GM10266 (cell line): ENCODE results near the gene IFITM10.

ENCODE experiments used
- DNase-seq: peaks from one replicate; pipeline ENCODE4 v3.0.0; 2012; ENCODE audit errors: extremely low spot score
- TF ChIP-seq, protein P1 (sequence below): IDR thresholded peaks from 2 replicates; pipeline ENCODE4 v1.5.1; 2012; ENCODE audit warnings: mild to moderate bottlenecking, low read depth; ENCODE audit not compliant: control insufficient read depth, insufficient read depth; ENCODE audit errors: missing control alignments

Gene IFITM10

DNA sequence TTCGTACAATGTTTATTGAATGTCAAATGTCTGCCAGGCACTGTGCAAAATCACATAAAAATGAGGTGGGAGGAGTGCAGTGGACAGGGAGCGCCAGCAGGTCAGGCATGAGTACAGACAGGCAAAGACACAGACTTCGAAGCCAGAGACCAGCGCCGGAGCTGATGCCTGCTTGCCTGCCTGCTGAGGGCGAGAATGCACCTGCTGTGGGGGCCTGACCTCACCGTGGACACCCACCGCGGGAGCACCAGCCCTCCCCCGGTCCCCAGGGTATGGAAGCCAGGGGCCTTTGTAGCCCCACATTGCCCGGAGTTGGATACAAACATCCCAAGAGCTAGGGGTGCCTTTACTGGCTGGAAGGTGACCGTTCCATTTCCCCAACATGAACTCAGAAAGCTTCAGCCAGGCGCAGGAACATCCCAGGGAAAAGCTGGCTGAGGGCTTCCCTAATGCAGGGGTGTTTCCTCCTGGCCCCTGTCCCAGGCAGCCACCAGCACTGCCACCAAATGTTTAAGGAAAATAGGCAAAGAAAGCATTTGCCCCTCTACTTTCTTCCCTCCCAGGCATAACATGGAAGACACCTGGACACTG is 17.9 kb downstream of the IFITM10 start:
- TF ChIP-seq, protein P1, sequence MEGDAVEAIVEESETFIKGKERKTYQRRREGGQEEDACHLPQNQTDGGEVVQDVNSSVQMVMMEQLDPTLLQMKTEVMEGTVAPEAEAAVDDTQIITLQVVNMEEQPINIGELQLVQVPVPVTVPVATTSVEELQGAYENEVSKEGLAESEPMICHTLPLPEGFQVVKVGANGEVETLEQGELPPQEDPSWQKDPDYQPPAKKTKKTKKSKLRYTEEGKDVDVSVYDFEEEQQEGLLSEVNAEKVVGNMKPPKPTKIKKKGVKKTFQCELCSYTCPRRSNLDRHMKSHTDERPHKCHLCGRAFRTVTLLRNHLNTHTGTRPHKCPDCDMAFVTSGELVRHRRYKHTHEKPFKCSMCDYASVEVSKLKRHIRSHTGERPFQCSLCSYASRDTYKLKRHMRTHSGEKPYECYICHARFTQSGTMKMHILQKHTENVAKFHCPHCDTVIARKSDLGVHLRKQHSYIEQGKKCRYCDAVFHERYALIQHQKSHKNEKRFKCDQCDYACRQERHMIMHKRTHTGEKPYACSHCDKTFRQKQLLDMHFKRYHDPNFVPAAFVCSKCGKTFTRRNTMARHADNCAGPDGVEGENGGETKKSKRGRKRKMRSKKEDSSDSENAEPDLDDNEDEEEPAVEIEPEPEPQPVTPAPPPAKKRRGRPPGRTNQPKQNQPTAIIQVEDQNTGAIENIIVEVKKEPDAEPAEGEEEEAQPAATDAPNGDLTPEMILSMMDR: no peak
- no peak for DNase-seq

- TF ChIP-seq, protein P1: no peak
Observed at GRCh38 chr11:1731451-1732059, 18.8 kb downstream of the IFITM10 start.

GRCh38 chr11:1730059-1730629 is 20.3 kb downstream of the IFITM10 start:
- no peak for DNase-seq
- TF ChIP-seq, protein P1: no peak

More at GRCh38 chr11:1731451-1732059, 18.8 kb downstream of the IFITM10 start:
- DNase-seq: no peak

DNA sequence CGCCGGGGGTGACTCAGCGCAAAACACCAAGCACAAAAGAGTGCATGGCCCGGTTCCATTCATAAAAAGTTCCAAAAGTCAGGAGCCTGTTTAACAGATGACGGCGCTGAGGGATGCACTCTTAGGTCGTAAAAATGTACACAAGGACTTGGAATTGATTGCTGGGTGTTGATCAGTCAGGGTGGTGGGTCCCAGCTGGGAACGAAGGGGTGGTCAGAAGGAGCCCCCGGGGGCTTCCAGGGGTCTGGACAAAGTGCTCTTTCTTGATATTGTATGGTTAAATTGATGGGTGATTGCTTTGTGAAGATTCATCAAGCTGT is 20.7 kb downstream of the IFITM10 start:
- DNase-seq: no peak
- TF ChIP-seq, protein P1: no peak

GRCh38 chr11:1728931-1729691 is 21.3 kb downstream of the IFITM10 start:
- DNase-seq: no peak
- TF ChIP-seq, protein P1: no peak

GRCh38 chr11:1728301-1728700 is 22.1 kb downstream of the IFITM10 start:
- no peak for DNase-seq
- TF ChIP-seq, protein P1: no peak

DNA sequence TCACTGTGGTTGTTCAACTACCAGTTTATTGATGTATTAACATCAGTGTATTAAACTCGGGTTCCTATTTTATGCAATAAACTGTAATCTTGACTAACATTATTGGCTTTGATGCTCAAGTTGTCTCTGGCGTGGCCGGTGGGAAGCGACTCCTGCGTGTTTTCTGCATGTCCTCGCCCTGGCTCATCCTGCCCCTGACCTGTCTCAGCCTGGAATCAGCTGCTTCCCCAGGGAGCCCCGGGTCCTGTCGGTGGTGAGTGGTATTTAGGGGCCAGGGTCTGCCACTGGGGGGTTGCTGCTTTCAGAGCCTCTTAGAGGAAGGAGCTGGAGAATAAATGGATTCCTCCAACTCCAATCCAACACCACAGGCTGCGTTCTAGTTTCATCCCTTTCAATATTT is 22.5 kb downstream of the IFITM10 start:
- no peak for DNase-seq
- TF ChIP-seq, protein P1: no peak
